Endothelial cell of umbilical vein (primary cell): Measurements from ENCODE around the gene DPYD. TPM values are rescaled to one million over a fixed set of nuclear protein-coding genes. Genes with fewer than 3 reads are reported as not detected.

Experiments
- BruUV-seq: library from RNA; stranded (reverse); fragments of 400-500 nt; replicated peaks from 2 replicates; lab custom pipeline; 2021; lab: Mats Ljungman, UMichigan
- CTCF ChIA-PET: fragments of 300-600, 350-600 bp; sonication (Branson Sonifier 250); formaldehyde crosslinking; loops from one replicate; lab custom pipeline; 2021; ENCODE audit warnings: antibody characterized with exemption, inconsistent platforms; lab: Charles Lee
- POLR2A ChIA-PET: fragments of 300-600, 350-600 bp; sonication (Branson Sonifier 250); formaldehyde crosslinking; loops from one replicate; lab custom pipeline; 2021; ENCODE audit warnings: antibody characterized with exemption, inconsistent platforms; lab: Charles Lee
- DNase-seq: peaks from one replicate; pipeline ENCODE4 v3.0.0-alpha.2; 2011; ENCODE audit warnings: low read depth, low spot score
- FAIRE-seq: peaks from 2 replicates; lab custom pipeline; 2011; peaks lifted over from hg19 to GRCh38; lab: Jason Lieb, UNC
- H2AFZ ChIP-seq: 2 replicates; pipeline ENCODE4 v1.6.0; 2012; ENCODE audit warnings: low read depth, low read length, control low read depth, inconsistent platforms
- H3K27ac ChIP-seq: 2 replicates; pipeline ENCODE4 v1.5.1; 2011; ENCODE audit warnings: low read depth, mild to moderate bottlenecking, control low read depth, low read length, moderate library complexity; ENCODE audit not compliant: insufficient read depth
- H3K27me3 ChIP-seq, 2 experiments: 2 replicates each; pipeline versions ENCODE4 v1.6.0 to v1.6.1; 2011; ENCODE audit warnings: low read length in 2 of 2, mixed read lengths in 1 of 2; ENCODE audit not compliant: control insufficient read depth in 2 of 2, insufficient read depth in 2 of 2
- H3K36me3 ChIP-seq, 2 experiments: 2 replicates in 1 of 2; 3 replicates in 1 of 2; pipeline ENCODE4 v1.5.1; 2011; ENCODE audit warnings: low read length in 2 of 2, mild to moderate bottlenecking in 1 of 2, moderate library complexity in 1 of 2; ENCODE audit not compliant: control insufficient read depth in 2 of 2, insufficient read depth in 2 of 2; ENCODE audit errors: extremely low read depth in 1 of 2
- H3K4me1 ChIP-seq: 3 replicates; pipeline ENCODE4 v1.5.1; 2011; ENCODE audit warnings: mild to moderate bottlenecking, low read length; ENCODE audit not compliant: control insufficient read depth, insufficient read depth; ENCODE audit errors: extremely low read depth
- H3K4me2 ChIP-seq: 2 replicates; pipeline ENCODE4 v1.6.1; 2011; ENCODE audit warnings: low read length, control low read depth, mixed read lengths; ENCODE audit not compliant: insufficient read depth
- H3K4me3 ChIP-seq, 3 experiments: fragments of 200-600 bp in 1 of 3; sonication (generic), shearing (Covaris generic) in 1 of 3; replicated peaks in 1 of 3; 2 replicates each; pipeline ENCODE4 v1.5.1; 2011 to 2016; ENCODE audit warnings: control low read depth in 3 of 3, low read length in 3 of 3, mild to moderate bottlenecking in 2 of 3, inconsistent platforms in 1 of 3, low read depth in 1 of 3, moderate library complexity in 1 of 3; ENCODE audit not compliant: insufficient read depth in 1 of 3
- H3K79me2 ChIP-seq: 2 replicates; pipeline ENCODE4 v1.6.0; 2012; ENCODE audit warnings: low read length, inconsistent platforms; ENCODE audit not compliant: control insufficient read depth, insufficient read depth
- H3K9ac ChIP-seq: replicated peaks from 2 replicates; pipeline ENCODE3; 2011; ENCODE audit warnings: low read length, control low read depth; ENCODE audit not compliant: insufficient read depth; ENCODE audit errors: extremely low read depth
- H3K9me1 ChIP-seq: replicated peaks from 3 replicates; pipeline ENCODE4 v1.6.0; 2011; ENCODE audit warnings: mild to moderate bottlenecking, low read length; ENCODE audit not compliant: control insufficient read depth, insufficient read depth; ENCODE audit errors: extremely low read depth
- H3K9me3 ChIP-seq: replicated peaks from 2 replicates; pipeline ENCODE4 v1.5.1; 2012; ENCODE audit warnings: low read length, inconsistent platforms; ENCODE audit not compliant: control insufficient read depth, insufficient read depth
- H4K20me1 ChIP-seq: replicated peaks from 2 replicates; pipeline ENCODE3; 2011; ENCODE audit warnings: mild to moderate bottlenecking, low read length; ENCODE audit not compliant: control insufficient read depth, insufficient read depth; ENCODE audit errors: extremely low read depth
- EZH2 ChIP-seq: IDR thresholded peaks from 2 replicates; pipeline ENCODE4 v1.6.1; 2012; ENCODE audit warnings: borderline replicate concordance, low read depth, mild to moderate bottlenecking, moderate library complexity, low read length, inconsistent platforms; ENCODE audit not compliant: severe bottlenecking
- FOS ChIP-seq: IDR thresholded peaks from 2 replicates; pipeline ENCODE4 v1.6.1; 2011; ENCODE audit warnings: mild to moderate bottlenecking, low read length, moderate library complexity, borderline replicate concordance; ENCODE audit not compliant: insufficient read depth
- GATA2 ChIP-seq: IDR thresholded peaks from 2 replicates; pipeline ENCODE4 v1.7.0; 2011; ENCODE audit warnings: low read depth, mild to moderate bottlenecking, moderate library complexity, mixed read lengths, low read length; ENCODE audit not compliant: insufficient read length, insufficient read depth
- JUN ChIP-seq: IDR thresholded peaks from 2 replicates; pipeline ENCODE4 v1.6.1; 2011; ENCODE audit warnings: borderline replicate concordance, low read depth; ENCODE audit not compliant: insufficient read length, insufficient read depth
- MAX ChIP-seq: IDR thresholded peaks from 2 replicates; pipeline ENCODE4 v1.6.1; 2011; ENCODE audit not compliant: insufficient read depth, insufficient read length
- MYC ChIP-seq: IDR thresholded peaks from one replicate; pipeline ENCODE4 v1.6.1; 2011; ENCODE audit warnings: mild to moderate bottlenecking, low read depth, low read length
- POLR2A ChIP-seq: IDR thresholded peaks from 2 replicates; pipeline ENCODE4 v1.6.1; 2012; ENCODE audit warnings: low read depth, mild to moderate bottlenecking, control low read depth, low read length
- POLR2AphosphoS5 ChIP-seq: IDR thresholded peaks from 2 replicates; pipeline ENCODE4 v1.6.1; 2012; ENCODE audit warnings: low read depth, mild to moderate bottlenecking, control low read depth, low read length, moderate library complexity; ENCODE audit not compliant: insufficient read depth
- dilution Hi-C: fragments of 300-500 bp; cut with MboI; formaldehyde crosslinking; loops from one replicate; pipeline ENCODE4 v1.15.0; 2019; ENCODE audit warnings: low sequenced_read_pairs; ENCODE audit not compliant: extremely low pct_ligation_motif_present
- intact Hi-C: fragments of 100-400 bp; cut with micrococcal nuclease; formaldehyde crosslinking; loops from one replicate; pipeline ENCODE4 v1.10.0; 2022
- polyA plus RNA-seq, 4 experiments: library from polyadenylated mRNA; depleted of rRNA in 3 of 4; stranded (reverse) in 3 of 4; unstranded in 1 of 4; fragments of >200 nt; gene quantifications; 2 replicates each; pipeline versions ENCODE4 v1.2.1 to v1.2.3, GENCODE V29; 2011 to 2012; ENCODE audit warnings: missing spikeins in 1 of 4
- total RNA-seq: library from RNA; stranded (reverse); gene quantifications from 2 replicates; pipeline ENCODE4 v1.2.3, GENCODE V29; 2021
- TF ChIP-seq, protein P1 (sequence below), 2 donors: IDR thresholded peaks; 1 replicate in 1 of 2; 2 replicates in 1 of 2; pipeline ENCODE4 v1.5.1; 2011; ENCODE audit warnings: low read length in 2 of 2, mild to moderate bottlenecking in 2 of 2, moderate library complexity in 2 of 2, control low read depth in 1 of 2, inconsistent platforms in 1 of 2, low read depth in 1 of 2; ENCODE audit not compliant: insufficient read depth in 1 of 2; ENCODE audit errors: extremely low read depth in 1 of 2

The DPYD gene
- total and polyA plus RNA-seq, 2 donors (not counting 3 experiments of a cell fraction or from before 2014, with no cell fraction given): 4.6 to 15.1 TPM

DNA sequence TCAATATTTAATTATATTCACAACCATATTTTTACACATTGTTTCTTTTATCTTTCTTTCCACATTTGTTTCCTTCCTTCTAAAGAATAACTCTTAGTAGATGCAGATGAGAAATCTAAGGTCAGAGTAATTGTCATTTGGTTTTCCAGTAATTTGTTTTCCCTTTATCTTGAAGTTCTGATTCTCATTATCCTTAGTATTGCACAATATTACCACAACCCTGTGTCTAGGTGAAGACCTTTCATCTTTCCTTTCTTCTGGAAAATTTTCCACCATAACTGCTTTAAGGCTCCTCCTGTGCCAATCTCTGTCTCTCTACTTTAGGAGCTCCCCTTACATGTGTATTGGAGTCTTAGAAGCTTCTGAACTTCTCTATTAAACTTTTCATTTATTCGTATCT, 209.0 kb downstream of the DPYD start:
- Histone ChIP-seq H4K20me1 (no peaks in the 10 kb centered on the region), H3K4me2 (no peak overlapping the region), H3K9me3 (no peaks in the 10 kb centered on the region), H3K27me3 (no peaks in the 10 kb centered on the region), H3K36me3 (no peaks in the 10 kb centered on the region), H2AFZ (no peak overlapping the region), H3K27ac (no peak overlapping the region), H3K9ac (no peak overlapping the region), H3K9me1 (no peaks in the 10 kb centered on the region), H3K4me3 (no peak overlapping the region), H3K79me2 (no peaks in the 10 kb centered on the region), H3K4me1 (peaks cover 4% of the 10 kb centered on the region)
- POLR2A ChIA-PET: no interaction called here
- dilution Hi-C loops: no loop called here
- CTCF ChIA-PET: no interaction called here
- FAIRE-seq (no peak), DNase-seq (no peak)
- TF ChIP-seq MYC (no peak), FOS (no peak), MAX (no peak), JUN (no peak), POLR2AphosphoS5 (no peak), EZH2 (no peak), GATA2 (no peak), POLR2A (no peak)
- TF ChIP-seq, protein P1, sequence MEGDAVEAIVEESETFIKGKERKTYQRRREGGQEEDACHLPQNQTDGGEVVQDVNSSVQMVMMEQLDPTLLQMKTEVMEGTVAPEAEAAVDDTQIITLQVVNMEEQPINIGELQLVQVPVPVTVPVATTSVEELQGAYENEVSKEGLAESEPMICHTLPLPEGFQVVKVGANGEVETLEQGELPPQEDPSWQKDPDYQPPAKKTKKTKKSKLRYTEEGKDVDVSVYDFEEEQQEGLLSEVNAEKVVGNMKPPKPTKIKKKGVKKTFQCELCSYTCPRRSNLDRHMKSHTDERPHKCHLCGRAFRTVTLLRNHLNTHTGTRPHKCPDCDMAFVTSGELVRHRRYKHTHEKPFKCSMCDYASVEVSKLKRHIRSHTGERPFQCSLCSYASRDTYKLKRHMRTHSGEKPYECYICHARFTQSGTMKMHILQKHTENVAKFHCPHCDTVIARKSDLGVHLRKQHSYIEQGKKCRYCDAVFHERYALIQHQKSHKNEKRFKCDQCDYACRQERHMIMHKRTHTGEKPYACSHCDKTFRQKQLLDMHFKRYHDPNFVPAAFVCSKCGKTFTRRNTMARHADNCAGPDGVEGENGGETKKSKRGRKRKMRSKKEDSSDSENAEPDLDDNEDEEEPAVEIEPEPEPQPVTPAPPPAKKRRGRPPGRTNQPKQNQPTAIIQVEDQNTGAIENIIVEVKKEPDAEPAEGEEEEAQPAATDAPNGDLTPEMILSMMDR (IDR thresholded peaks at IDR 0.05; ENCODE audit: extremely low read depth in 1 of 2, insufficient read depth in 1 of 2, low read depth in 1 of 2, low read length in 2 of 2): no peak
- intact Hi-C loops: no loop called here
- BruUV-seq: no TSS peak
